Measurements from ENCODE around the gene CD207. TPM values are rescaled to one million over a fixed set of nuclear protein-coding genes. Genes with fewer than 3 reads are reported as not detected.

CD207 gene
- total and polyA plus RNA-seq, 2 experiments from 2014 or later, result not detected

DNA sequence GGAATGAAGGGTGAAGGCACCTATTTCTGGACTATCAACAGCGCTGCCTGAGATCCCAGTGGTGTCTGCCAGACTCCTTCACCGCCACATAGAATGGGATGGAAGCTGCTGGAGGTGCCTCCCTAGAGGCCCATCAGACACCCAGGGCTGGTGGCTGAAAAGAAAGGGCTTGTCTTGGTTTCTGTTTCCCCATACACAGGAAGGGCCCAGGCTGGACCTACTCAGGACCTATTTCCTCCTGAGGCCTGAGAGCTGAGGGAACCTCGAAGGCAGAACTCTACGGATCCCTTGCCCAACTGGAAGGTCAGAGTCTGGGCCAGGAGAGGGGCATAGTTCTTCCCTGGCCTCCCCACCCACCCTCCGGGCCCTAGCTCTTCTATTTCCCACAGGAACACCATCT, 12.4 kb downstream of the CD207 start:
- Histone ChIP-seq H2AFZ (no peak overlapping the region), H3K4me3 (no peak overlapping the region), H3K4me1 (ENCODE audit: insufficient read depth) (no peaks in the 10 kb centered on the region), H4K20me1 (ENCODE audit: insufficient read depth) (no peaks in the 10 kb centered on the region), H3K27me3 (replicated peaks; ENCODE audit: insufficient read depth) (peaks cover 13% of the 10 kb centered on the region), H3K27ac (no peak overlapping the region), H3K4me2 (ENCODE audit: unreplicated experiment) (no peak overlapping the region), H3K36me3 (ENCODE audit: low read depth) (no peaks in the 10 kb centered on the region), H3K9ac (no peak overlapping the region), H3K79me2 (ENCODE audit: insufficient read depth) (no peaks in the 10 kb centered on the region), H3K9me2 (ENCODE audit: insufficient read depth) (no peaks in the 10 kb centered on the region), H3F3A (ENCODE audit: insufficient read depth) (no peaks in the 10 kb centered on the region), H3K9me3 (ENCODE audit: low read depth) (no peaks in the 10 kb centered on the region)
- 63% methylated on average over 5 of the region's 5 CpGs for WGBS, 2 experiments (ENCODE audit: low coverage in 1 of 2, low lambda C conversion rate in 2 of 2, missing lambda C conversion rate in 2 of 2)
- DNase-seq, result no peak
- in situ Hi-C loops (cut with MboI), result no loop called here
- TF ChIP-seq EZH2 (IDR thresholded peaks at IDR 0.05; ENCODE audit: insufficient read depth, poor library complexity, severe bottlenecking) (no peak), EZH2phosphoT487 (IDR thresholded peaks at IDR 0.05; ENCODE audit: insufficient read depth, low read depth) (no peak)

DNA sequence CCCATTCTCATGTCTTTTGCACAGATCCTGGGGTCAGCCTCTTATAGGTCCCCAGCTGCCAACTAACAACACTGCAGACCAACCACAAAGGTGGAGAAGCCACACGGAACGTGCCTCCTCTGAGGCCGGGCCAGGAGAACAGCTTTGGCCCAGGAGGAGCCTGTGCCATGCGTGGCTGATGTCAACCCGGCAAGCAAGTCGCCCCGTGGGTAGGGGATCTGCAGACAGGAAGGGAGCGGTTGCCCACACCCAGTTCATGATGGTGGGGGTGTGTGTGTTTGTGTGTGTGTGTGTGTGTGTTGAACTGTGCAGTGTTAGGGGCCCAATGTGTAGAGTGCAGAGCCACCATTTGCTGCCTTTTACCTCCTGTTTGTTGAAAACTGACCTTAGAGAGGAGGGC, 12.8 kb downstream of the CD207 start:
- no peak for DNase-seq
- H3K36me3 ChIP-seq (ENCODE audit: low read depth), result no peaks in the 10 kb centered on the region

GRCh38 chr2:70820499-70820898, 15.1 kb downstream of the CD207 start, which contains the start of gene CLEC4F:
Gene CLEC4F, minus strand, starts transcription at chr2:70820599. Its CDS starts 76 bp downstream, at chr2:70820523.
- in situ Hi-C loops (cut with MboI), result no loop called here
- no peak for TF ChIP-seq EZH2 (IDR thresholded peaks at IDR 0.05; ENCODE audit: insufficient read depth, poor library complexity, severe bottlenecking)
- no peak for TF ChIP-seq EZH2phosphoT487 (IDR thresholded peaks at IDR 0.05; ENCODE audit: insufficient read depth, low read depth)
- no peak within 1 kb of the TSS for H3K4me3 ChIP-seq

More for the DNA sequence above, 12.8 kb downstream of the CD207 start:
- Histone ChIP-seq H3K79me2 (ENCODE audit: insufficient read depth) (no peaks in the 10 kb centered on the region), H3F3A (ENCODE audit: insufficient read depth) (no peaks in the 10 kb centered on the region), H3K9me3 (ENCODE audit: low read depth) (no peaks in the 10 kb centered on the region), H3K27ac (no peak overlapping the region), H4K20me1 (ENCODE audit: insufficient read depth) (no peaks in the 10 kb centered on the region), H3K4me3 (no peak overlapping the region), H3K27me3 (replicated peaks; ENCODE audit: insufficient read depth) (peaks cover 16% of the 10 kb centered on the region), H3K4me1 (ENCODE audit: insufficient read depth) (no peaks in the 10 kb centered on the region), H3K9me2 (ENCODE audit: insufficient read depth) (no peaks in the 10 kb centered on the region), H2AFZ (no peak overlapping the region), H3K4me2 (ENCODE audit: unreplicated experiment) (no peak overlapping the region), H3K9ac (no peak overlapping the region)
- WGBS, 2 experiments (ENCODE audit: low coverage in 1 of 2, low lambda C conversion rate in 2 of 2, missing lambda C conversion rate in 2 of 2), result 71 to 76% methylated on average over 8 of the region's 8 CpGs
- TF ChIP-seq EZH2 (IDR thresholded peaks at IDR 0.05; ENCODE audit: insufficient read depth, poor library complexity, severe bottlenecking) (no peak), EZH2phosphoT487 (IDR thresholded peaks at IDR 0.05; ENCODE audit: insufficient read depth, low read depth) (no peak)
- in situ Hi-C loops (cut with MboI), result no loop called here

DNA sequence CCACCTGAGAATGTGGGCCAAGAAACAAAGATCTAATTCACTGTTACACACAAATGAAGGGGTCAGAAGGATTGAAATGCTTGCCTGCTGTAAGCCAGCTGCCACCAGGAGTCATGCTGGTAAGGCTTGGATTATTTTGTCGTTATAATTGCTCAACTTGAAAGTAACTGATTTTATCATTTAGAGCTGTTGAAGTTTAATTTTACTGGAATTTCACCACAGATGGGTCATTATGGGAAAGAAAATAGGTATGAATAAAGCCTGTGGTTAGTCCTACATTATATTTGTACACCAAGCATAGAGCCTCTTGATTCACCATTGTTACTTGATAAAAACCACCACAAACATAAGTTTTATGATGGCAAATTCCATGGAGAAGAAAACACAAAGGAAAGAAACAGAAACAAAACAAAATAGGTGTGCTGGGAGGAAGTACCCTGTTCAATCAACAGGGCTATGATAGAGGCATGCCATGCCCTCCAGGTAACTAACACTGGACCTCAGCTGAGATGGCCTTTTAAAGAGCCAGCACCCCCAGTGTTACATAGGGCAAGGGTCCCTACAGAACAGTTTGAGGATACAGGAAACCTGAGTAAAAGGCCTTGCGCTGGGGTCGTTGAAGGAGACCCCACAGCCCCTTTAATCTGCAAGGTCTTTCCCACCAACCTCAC, 18.2 kb downstream of the CD207 start:
- DNase-seq, result no peak
- Histone ChIP-seq H3K27me3 (replicated peaks; ENCODE audit: insufficient read depth) (peaks cover 55% of the 10 kb centered on the region), H3K4me1 (ENCODE audit: insufficient read depth) (no peaks in the 10 kb centered on the region), H3K4me2 (ENCODE audit: unreplicated experiment) (no peak overlapping the region), H3K79me2 (ENCODE audit: insufficient read depth) (no peaks in the 10 kb centered on the region), H3K9me2 (ENCODE audit: insufficient read depth) (no peaks in the 10 kb centered on the region), H3K9ac (no peak overlapping the region), H3K36me3 (ENCODE audit: low read depth) (no peaks in the 10 kb centered on the region), H3K4me3 (no peak overlapping the region), H2AFZ (no peak overlapping the region), H3K27ac (no peak overlapping the region), H4K20me1 (ENCODE audit: insufficient read depth) (no peaks in the 10 kb centered on the region), H3F3A (ENCODE audit: insufficient read depth) (no peaks in the 10 kb centered on the region), H3K9me3 (ENCODE audit: low read depth) (no peaks in the 10 kb centered on the region)
- in situ Hi-C loops (cut with MboI), result no loop called here
- WGBS, 2 experiments (ENCODE audit: low coverage in 1 of 2, low lambda C conversion rate in 2 of 2, missing lambda C conversion rate in 2 of 2), result 57 to 60% methylated on average over 3 of the region's 3 CpGs
- TF ChIP-seq EZH2phosphoT487 (IDR thresholded peaks at IDR 0.05; ENCODE audit: insufficient read depth, low read depth), result no peak
- no peak for TF ChIP-seq EZH2 (IDR thresholded peaks at IDR 0.05; ENCODE audit: insufficient read depth, poor library complexity, severe bottlenecking)

More at GRCh38 chr2:70820499-70820898, 15.1 kb downstream of the CD207 start, which contains the start of gene CLEC4F:
- no peak within 1 kb of the TSS for H3K4me2 ChIP-seq (ENCODE audit: unreplicated experiment)
- H3K9ac ChIP-seq, result no peak within 1 kb of the TSS
- H3F3A ChIP-seq (ENCODE audit: insufficient read depth), result no peaks in the 10 kb centered on the region
- WGBS, 2 experiments (ENCODE audit: low coverage in 1 of 2, low lambda C conversion rate in 2 of 2, missing lambda C conversion rate in 2 of 2), result 71% methylated on average over 7 of the region's 7 CpGs
- no peak within 1 kb of the TSS for H3K27ac ChIP-seq
- H3K79me2 ChIP-seq (ENCODE audit: insufficient read depth), result no peaks in the 10 kb centered on the region
- H3K9me2 ChIP-seq (ENCODE audit: insufficient read depth), result no peaks in the 10 kb centered on the region
- H3K9me3 ChIP-seq (ENCODE audit: low read depth), result no peaks in the 10 kb centered on the region
- no peak for DNase-seq
- H4K20me1 ChIP-seq (ENCODE audit: insufficient read depth), result no peaks in the 10 kb centered on the region
- H3K36me3 ChIP-seq (ENCODE audit: low read depth), result no peaks in the 10 kb centered on the region
- H2AFZ ChIP-seq, result no peak within 1 kb of the TSS
- H3K27me3 ChIP-seq (replicated peaks; ENCODE audit: insufficient read depth), result peaks cover 38% of the 10 kb centered on the region
- no peaks in the 10 kb centered on the region for H3K4me1 ChIP-seq (ENCODE audit: insufficient read depth)
